H9 (cell line): ENCODE data around the gene ASPG. TPM values are rescaled to one million over a fixed set of nuclear protein-coding genes. Genes with fewer than 3 reads are reported as not detected.
A peak's percentile ranks its signal among the peaks of the same experiment; 100 is the strongest.

Source experiments
- DNase-seq: peaks from one replicate; pipeline ENCODE4 v3.0.0-alpha.2; 2017
- H2AFZ ChIP-seq: one replicate; pipeline ENCODE4 v1.6.1; 2013; ENCODE audit warnings: mild to moderate bottlenecking, low read length, control low read depth, moderate library complexity
- H2AK5ac ChIP-seq: 2 replicates; pipeline ENCODE4 v1.6.1; 2013; ENCODE audit warnings: low read length, control low read depth, mixed read lengths; ENCODE audit not compliant: insufficient read length
- H2BK120ac ChIP-seq: one replicate; pipeline ENCODE4 v1.6.1; 2013; ENCODE audit warnings: low read depth, mild to moderate bottlenecking, low read length, control low read depth, inconsistent platforms; ENCODE audit not compliant: poor library complexity, severe bottlenecking
- H2BK12ac ChIP-seq: 2 replicates; pipeline ENCODE4 v1.6.1; 2013; ENCODE audit warnings: low read length, control low read depth, mixed read lengths, low read depth; ENCODE audit not compliant: insufficient read length
- H2BK15ac ChIP-seq: 2 replicates; pipeline ENCODE4 v1.6.1; 2013; ENCODE audit warnings: low read depth, low read length, control low read depth
- H2BK20ac ChIP-seq: one replicate; pipeline ENCODE4 v1.6.1; 2013; ENCODE audit warnings: low read depth, mild to moderate bottlenecking, low read length, control low read depth, inconsistent platforms; ENCODE audit not compliant: poor library complexity, severe bottlenecking
- H2BK5ac ChIP-seq: 2 replicates; pipeline ENCODE4 v1.6.1; 2013; ENCODE audit warnings: low read length, control low read depth, mixed read lengths; ENCODE audit not compliant: insufficient read length
- H3K14ac ChIP-seq: 2 replicates; pipeline ENCODE4 v1.6.1; 2013; ENCODE audit warnings: low read length, control low read depth; ENCODE audit not compliant: insufficient read depth
- H3K18ac ChIP-seq: 2 replicates; pipeline ENCODE4 v1.6.1; 2013; ENCODE audit warnings: low read depth, mild to moderate bottlenecking, mixed read lengths, low read length, control low read depth; ENCODE audit not compliant: insufficient read length
- H3K23ac ChIP-seq: 2 replicates; pipeline ENCODE4 v1.6.1; 2013; ENCODE audit warnings: low read length, control low read depth, mixed read lengths, low read depth; ENCODE audit not compliant: insufficient read length
- H3K23me2 ChIP-seq: 2 replicates; pipeline ENCODE4 v1.6.1; 2013; ENCODE audit warnings: low read depth, mild to moderate bottlenecking, mixed read lengths, low read length, control low read depth; ENCODE audit not compliant: insufficient read length, poor library complexity, severe bottlenecking
- H3K27ac ChIP-seq: 2 replicates; pipeline ENCODE4 v1.5.1; 2013; ENCODE audit warnings: low read length, control low read depth, mixed read lengths, low read depth; ENCODE audit not compliant: insufficient read length
- H3K27me3 ChIP-seq: 2 replicates; pipeline ENCODE4 v1.6.1; 2013; ENCODE audit warnings: low read length, control low read depth, inconsistent platforms; ENCODE audit not compliant: insufficient read depth
- H3K4ac ChIP-seq: 2 replicates; pipeline ENCODE4 v1.6.1; 2013; ENCODE audit warnings: low read depth, mild to moderate bottlenecking, control low read depth, inconsistent platforms, low read length, moderate library complexity
- H3K4me1 ChIP-seq: 2 replicates; pipeline ENCODE4 v1.6.1; 2013; ENCODE audit warnings: low read length, control low read depth, inconsistent platforms; ENCODE audit not compliant: insufficient read depth
- H3K4me2 ChIP-seq: 2 replicates; pipeline ENCODE4 v1.6.1; 2013; ENCODE audit warnings: low read length, control low read depth, mixed read lengths; ENCODE audit not compliant: insufficient read length, insufficient read depth
- H3K56ac ChIP-seq: 2 replicates; pipeline ENCODE4 v1.6.1; 2013; ENCODE audit warnings: low read depth, mild to moderate bottlenecking, mixed read lengths, low read length, control low read depth; ENCODE audit not compliant: insufficient read length
- H3K79me1 ChIP-seq: 2 replicates; pipeline ENCODE4 v1.6.1; 2013; ENCODE audit warnings: low read depth, mild to moderate bottlenecking, moderate library complexity, low read length, control low read depth, inconsistent platforms; ENCODE audit not compliant: insufficient read depth, poor library complexity, severe bottlenecking
- H3K79me2 ChIP-seq: 2 replicates; pipeline ENCODE4 v1.6.1; 2013; ENCODE audit warnings: low read length, control low read depth, inconsistent platforms; ENCODE audit not compliant: insufficient read depth
- H3K9ac ChIP-seq: 2 replicates; pipeline ENCODE4 v1.6.1; 2013; ENCODE audit warnings: low read length, control low read depth, mixed read lengths; ENCODE audit not compliant: insufficient read length; ENCODE audit errors: extremely low read depth
- H3K9me3 ChIP-seq: one replicate; pipeline ENCODE4 v1.6.1; 2013; ENCODE audit warnings: low read depth, low read length, inconsistent platforms; ENCODE audit not compliant: control insufficient read depth
- H3T11ph ChIP-seq: one replicate; pipeline ENCODE4 v1.6.1; 2013; ENCODE audit warnings: mild to moderate bottlenecking, low read length, control low read depth, inconsistent platforms
- H4K20me1 ChIP-seq: one replicate; pipeline ENCODE4 v1.6.1; 2013; ENCODE audit not compliant: control insufficient read depth, insufficient read length, insufficient read depth
- H4K5ac ChIP-seq: 2 replicates; pipeline ENCODE4 v1.6.1; 2013; ENCODE audit warnings: low read depth, mild to moderate bottlenecking, mixed read lengths, low read length, control low read depth; ENCODE audit not compliant: insufficient read length
- H4K8ac ChIP-seq: replicated peaks from 2 replicates; pipeline ENCODE4 v1.6.1; 2013; ENCODE audit warnings: low read length, control low read depth, mixed read lengths, low read depth; ENCODE audit not compliant: insufficient read length
- H4K91ac ChIP-seq: 2 replicates; pipeline ENCODE4 v1.6.1; 2013; ENCODE audit warnings: low read depth, mild to moderate bottlenecking, moderate library complexity, mixed read lengths, low read length, control low read depth; ENCODE audit not compliant: insufficient read length
- H3K27ac Mint-ChIP-seq, 3 experiments: 2 replicates in 2 of 3; 3 replicates in 1 of 3; pipeline ENCODE4 v1.8.0; 2020 to 2021; ENCODE audit warnings: mixed read lengths in 3 of 3, mild to moderate bottlenecking in 1 of 3, moderate library complexity in 1 of 3
- H3K27me3 Mint-ChIP-seq: 2 replicates; pipeline ENCODE4 v1.8.0; 2021; ENCODE audit warnings: low read depth, mild to moderate bottlenecking, moderate library complexity, mixed read lengths
- H3K36me3 Mint-ChIP-seq, 3 experiments: 2 replicates in 2 of 3; 3 replicates in 1 of 3; pipeline ENCODE4 v1.8.0; 2020 to 2021; ENCODE audit warnings: low read depth in 3 of 3, mixed read lengths in 3 of 3; ENCODE audit not compliant: insufficient read depth in 1 of 3
- H3K4me1 Mint-ChIP-seq, 2 experiments: 2 replicates each; pipeline ENCODE4 v1.8.0; 2020; ENCODE audit warnings: mixed read lengths in 2 of 2
- H3K4me3 Mint-ChIP-seq, 2 experiments: 2 replicates in 1 of 2; 3 replicates in 1 of 2; pipeline ENCODE4 v1.8.0; 2020 to 2021; ENCODE audit warnings: mild to moderate bottlenecking in 2 of 2, mixed read lengths in 2 of 2, moderate library complexity in 1 of 2
- H3K9me3 Mint-ChIP-seq, 2 experiments: 2 replicates in 1 of 2; 3 replicates in 1 of 2; pipeline ENCODE4 v1.8.0; 2020; ENCODE audit warnings: mild to moderate bottlenecking in 2 of 2, mixed read lengths in 2 of 2, moderate library complexity in 1 of 2
- WGBS: extraction: QIAGEN DNeasy Blood & Tissue Kit; methylation state at CpG from one replicate; pipeline ENCODE4 v1.1.7; 2013; ENCODE audit warnings: missing lambda C conversion rate, low lambda C conversion rate, mixed read lengths; ENCODE audit not compliant: insufficient read length; ENCODE audit errors: extremely low coverage; 5-methylcytosine and 5-hydroxymethylcytosine counted together
- total RNA-seq: library from RNA; stranded (reverse); gene quantifications from 2 replicates; pipeline ENCODE4 v1.2.1, GENCODE V29; 2021
- TF ChIP-seq, protein P1 (sequence below): fragments of 200-600 bp; sonication (generic); conservative IDR thresholded peaks from 3 replicates; pipeline ENCODE4 v1.8.0; 2021; ENCODE audit warnings: antibody characterized with exemption, mild to moderate bottlenecking

The ASPG gene
- total RNA-seq, 1 experiment from 2014 or later, result 0.33 TPM

DNA sequence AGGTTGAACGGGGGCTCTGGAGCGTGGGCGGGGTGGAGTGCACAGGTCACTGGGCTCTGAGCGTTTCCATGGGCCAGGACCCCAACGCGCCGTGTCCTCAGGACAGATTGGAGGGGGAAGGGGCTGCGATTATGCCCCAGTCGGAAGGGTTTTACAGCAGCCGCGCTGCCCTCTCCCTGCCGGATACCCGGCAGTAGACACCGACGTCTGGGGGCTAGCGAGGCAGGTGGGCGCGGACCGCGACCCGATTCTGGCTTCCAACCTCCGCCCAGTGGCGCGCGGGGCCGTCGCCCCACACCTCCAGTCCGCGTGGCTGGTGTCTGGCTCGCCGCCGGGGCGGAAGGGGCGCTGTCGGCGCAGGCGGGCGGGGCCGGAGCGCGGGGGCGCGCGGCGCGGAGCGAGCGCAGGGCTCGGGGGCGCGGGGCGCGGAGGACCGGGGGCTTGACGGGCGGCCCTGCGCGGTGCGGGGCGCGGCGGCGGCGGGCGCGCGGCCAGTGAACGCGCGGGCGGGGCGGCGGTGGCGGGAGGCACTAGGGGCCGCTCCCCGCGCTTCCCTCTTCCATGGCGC is 50.5 kb downstream of the ASPG start:
- peaks cover 61% of the 10 kb centered on the region for H3K27me3 Mint-ChIP-seq
- no CpG with 5 or more reads among the region's 78 CpGs for WGBS

More for the DNA sequence above, 50.5 kb downstream of the ASPG start:
- Histone ChIP-seq H3K9me3 (no peaks in the 10 kb centered on the region), H3K79me2 (no peaks in the 10 kb centered on the region; the same call in 1 of the 2 replicates), H3T11ph (no peak overlapping the region), H2AFZ (no peak overlapping the region), H2BK20ac (no peak overlapping the region), H4K8ac (no peak overlapping the region), H4K20me1 (peaks cover 2% of the 10 kb centered on the region), H2BK15ac (no peak overlapping the region), H3K23me2 (peaks cover 24% of the 10 kb centered on the region), H2BK120ac (no peak overlapping the region), H3K18ac (no peak overlapping the region), H3K79me1 (no peaks in the 10 kb centered on the region), H2BK5ac (no peak overlapping the region), H3K27me3 (peaks cover 19% of the 10 kb centered on the region), H3K9ac (no peak overlapping the region), H2AK5ac (no peak overlapping the region), H3K4me1 (no peaks in the 10 kb centered on the region; the same call in 1 of the 2 replicates), H3K27ac (no peak overlapping the region), H3K14ac (no peak overlapping the region), H4K91ac (no peak overlapping the region), H3K4ac (no peak overlapping the region), H4K5ac (no peak overlapping the region), H2BK12ac (no peak overlapping the region), H3K56ac (no peak overlapping the region), H3K4me2 (peak overlapping the region; percentile 60), H3K23ac (no peak overlapping the region)
- no peak for DNase-seq
- Mint-ChIP-seq H3K27ac (no peak overlapping the region), H3K4me3 (peak overlapping the region; percentile 49 to 79; a peak in 4 of 5 replicates), H3K4me1 (peaks cover 19 to 30% of the 10 kb centered on the region in 2 experiments), H3K36me3 (peaks cover 0 to 2% (median 0%) of the 10 kb centered on the region in 3 experiments; a peak in 1 of 7 replicates), H3K9me3 (no peaks in the 10 kb centered on the region; a peak in 1 of 5 replicates)
- TF ChIP-seq, protein P1, sequence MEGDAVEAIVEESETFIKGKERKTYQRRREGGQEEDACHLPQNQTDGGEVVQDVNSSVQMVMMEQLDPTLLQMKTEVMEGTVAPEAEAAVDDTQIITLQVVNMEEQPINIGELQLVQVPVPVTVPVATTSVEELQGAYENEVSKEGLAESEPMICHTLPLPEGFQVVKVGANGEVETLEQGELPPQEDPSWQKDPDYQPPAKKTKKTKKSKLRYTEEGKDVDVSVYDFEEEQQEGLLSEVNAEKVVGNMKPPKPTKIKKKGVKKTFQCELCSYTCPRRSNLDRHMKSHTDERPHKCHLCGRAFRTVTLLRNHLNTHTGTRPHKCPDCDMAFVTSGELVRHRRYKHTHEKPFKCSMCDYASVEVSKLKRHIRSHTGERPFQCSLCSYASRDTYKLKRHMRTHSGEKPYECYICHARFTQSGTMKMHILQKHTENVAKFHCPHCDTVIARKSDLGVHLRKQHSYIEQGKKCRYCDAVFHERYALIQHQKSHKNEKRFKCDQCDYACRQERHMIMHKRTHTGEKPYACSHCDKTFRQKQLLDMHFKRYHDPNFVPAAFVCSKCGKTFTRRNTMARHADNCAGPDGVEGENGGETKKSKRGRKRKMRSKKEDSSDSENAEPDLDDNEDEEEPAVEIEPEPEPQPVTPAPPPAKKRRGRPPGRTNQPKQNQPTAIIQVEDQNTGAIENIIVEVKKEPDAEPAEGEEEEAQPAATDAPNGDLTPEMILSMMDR, result peak; percentile 14; the same call in 1 of the 3 replicates
